Neutrophil (primary cell): ENCODE measurements around the gene AHCTF1.
A peak's percentile ranks its signal among the peaks of the same experiment; 100 is the strongest.

ENCODE experiments used
- H3K27ac ChIP-seq: fragments of 200-600 bp; sonication (generic); 2 replicates; pipeline ENCODE4 v1.5.1; 2016; ENCODE audit warnings: mild to moderate bottlenecking, moderate library complexity
- H3K27me3 ChIP-seq: fragments of 200-600 bp; sonication (generic); 2 replicates; pipeline ENCODE4 v1.6.0; 2016; ENCODE audit warnings: mild to moderate bottlenecking
- H3K36me3 ChIP-seq: fragments of 200-600 bp; sonication (generic); 2 replicates; pipeline ENCODE4 v1.5.1; 2017
- H3K4me1 ChIP-seq, 2 experiments: fragments of 200-600 bp in 1 of 2; sonication (generic) in 1 of 2; 1 replicate in 1 of 2; 2 replicates in 1 of 2; pipeline versions ENCODE4 v1.5.1 to v1.6.1; 2013 to 2016; ENCODE audit warnings: low read depth in 1 of 2, low read length in 1 of 2, mild to moderate bottlenecking in 1 of 2, moderate library complexity in 1 of 2; ENCODE audit not compliant: control insufficient read depth in 1 of 2, insufficient read depth in 1 of 2
- H3K4me3 ChIP-seq, 2 experiments: fragments of 200-600 bp in 1 of 2; sonication (generic) in 1 of 2; 1 replicate in 1 of 2; 2 replicates in 1 of 2; pipeline ENCODE4 v1.5.1; 2013 to 2016; ENCODE audit warnings: low read depth in 1 of 2, low read length in 1 of 2, mild to moderate bottlenecking in 1 of 2, moderate library complexity in 1 of 2
- H3K9me3 ChIP-seq: fragments of 200-600 bp; sonication (generic); 2 replicates; pipeline ENCODE4 v1.5.1; 2016
- TF ChIP-seq, protein P1 (sequence below): fragments of 200-600 bp; sonication (generic); IDR thresholded peaks from 2 replicates; pipeline ENCODE4 v1.5.1; 2016; ENCODE audit warnings: antibody characterized with exemption

AHCTF1 gene

DNA sequence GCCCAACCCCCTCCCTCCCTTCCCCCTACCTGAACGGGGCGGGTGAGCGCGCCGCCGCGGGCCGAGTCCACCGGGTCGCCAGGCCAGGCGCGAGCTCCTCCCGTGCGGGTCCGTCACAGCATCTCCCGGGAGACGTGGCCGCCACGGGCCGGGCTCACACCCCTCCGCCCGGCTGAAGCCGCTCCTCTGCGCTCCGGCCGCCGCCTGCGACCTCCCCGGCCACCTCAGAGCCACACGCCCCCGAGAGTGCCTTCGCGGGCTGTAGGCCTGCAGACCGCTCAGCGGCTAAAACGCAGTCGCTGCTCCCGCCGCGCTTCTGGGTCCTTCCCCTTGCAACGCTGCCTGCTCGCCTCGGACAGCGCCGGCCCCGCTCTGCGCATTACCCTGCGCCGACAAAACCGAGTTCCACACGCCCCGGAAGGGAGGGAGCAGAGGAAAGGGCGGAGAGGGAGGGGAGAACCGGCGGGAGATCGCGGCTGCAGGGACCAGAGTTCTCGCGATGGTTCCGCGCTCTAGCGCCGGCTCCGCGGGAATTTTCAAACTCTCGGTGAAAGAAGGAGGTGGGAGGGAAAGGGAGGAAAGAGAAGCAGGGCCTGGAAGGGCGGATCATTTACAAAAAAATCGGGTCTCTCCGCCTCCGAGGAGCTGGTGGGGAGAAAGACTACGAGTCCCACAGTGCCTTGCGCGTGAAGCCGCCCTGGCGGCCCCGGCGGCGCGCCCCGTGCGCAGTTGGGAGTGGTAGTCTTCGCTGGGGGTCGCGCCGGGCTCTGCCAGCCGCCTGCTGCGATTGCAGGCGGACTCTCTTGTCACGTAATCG lies at the start of gene AHCTF1:
Gene AHCTF1 (minus strand): TSS at position 400 of the 817 bp plus-strand sequence. CDS start 13,578 bp downstream, outside the sequence.
- Histone ChIP-seq H3K27ac (peak within 1 kb of the TSS; percentile 95), H3K27me3 (no peaks in the 10 kb centered on the region), H3K4me3 (peak within 1 kb of the TSS; percentile 88 to 97), H3K36me3 (peaks cover 20% of the 10 kb centered on the region), H3K4me1 (peaks cover 22 to 25% of the 10 kb centered on the region in 2 experiments), H3K9me3 (no peaks in the 10 kb centered on the region)
- TF ChIP-seq, protein P1, sequence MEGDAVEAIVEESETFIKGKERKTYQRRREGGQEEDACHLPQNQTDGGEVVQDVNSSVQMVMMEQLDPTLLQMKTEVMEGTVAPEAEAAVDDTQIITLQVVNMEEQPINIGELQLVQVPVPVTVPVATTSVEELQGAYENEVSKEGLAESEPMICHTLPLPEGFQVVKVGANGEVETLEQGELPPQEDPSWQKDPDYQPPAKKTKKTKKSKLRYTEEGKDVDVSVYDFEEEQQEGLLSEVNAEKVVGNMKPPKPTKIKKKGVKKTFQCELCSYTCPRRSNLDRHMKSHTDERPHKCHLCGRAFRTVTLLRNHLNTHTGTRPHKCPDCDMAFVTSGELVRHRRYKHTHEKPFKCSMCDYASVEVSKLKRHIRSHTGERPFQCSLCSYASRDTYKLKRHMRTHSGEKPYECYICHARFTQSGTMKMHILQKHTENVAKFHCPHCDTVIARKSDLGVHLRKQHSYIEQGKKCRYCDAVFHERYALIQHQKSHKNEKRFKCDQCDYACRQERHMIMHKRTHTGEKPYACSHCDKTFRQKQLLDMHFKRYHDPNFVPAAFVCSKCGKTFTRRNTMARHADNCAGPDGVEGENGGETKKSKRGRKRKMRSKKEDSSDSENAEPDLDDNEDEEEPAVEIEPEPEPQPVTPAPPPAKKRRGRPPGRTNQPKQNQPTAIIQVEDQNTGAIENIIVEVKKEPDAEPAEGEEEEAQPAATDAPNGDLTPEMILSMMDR, result peak; percentile 74

DNA sequence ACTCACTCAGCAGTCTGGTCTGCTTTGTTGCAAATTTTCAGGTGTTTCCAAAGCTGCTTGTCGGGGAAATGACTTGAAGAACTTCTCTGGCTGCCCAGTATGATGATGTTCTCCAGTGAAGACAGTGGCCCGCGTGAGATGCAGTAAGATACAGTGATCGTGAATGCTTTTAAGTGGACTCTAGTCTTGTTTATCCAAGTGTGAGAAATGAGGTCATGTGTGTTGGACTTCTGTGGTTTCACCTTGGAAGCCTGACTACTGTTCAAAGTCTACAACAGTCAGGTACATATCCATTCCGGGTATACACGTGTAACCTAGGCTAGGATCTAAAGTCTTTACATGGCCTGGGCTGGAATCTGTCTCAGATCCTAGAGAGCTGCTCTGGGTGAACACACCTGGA lies 47.0 kb upstream of the AHCTF1 start:
- TF ChIP-seq, protein P1, result no peak
- Histone ChIP-seq H3K4me1 (no peaks in the 10 kb centered on the region), H3K27me3 (no peaks in the 10 kb centered on the region), H3K36me3 (no peaks in the 10 kb centered on the region), H3K4me3 (no peak overlapping the region), H3K27ac (no peak overlapping the region), H3K9me3 (peaks cover 13% of the 10 kb centered on the region)

DNA sequence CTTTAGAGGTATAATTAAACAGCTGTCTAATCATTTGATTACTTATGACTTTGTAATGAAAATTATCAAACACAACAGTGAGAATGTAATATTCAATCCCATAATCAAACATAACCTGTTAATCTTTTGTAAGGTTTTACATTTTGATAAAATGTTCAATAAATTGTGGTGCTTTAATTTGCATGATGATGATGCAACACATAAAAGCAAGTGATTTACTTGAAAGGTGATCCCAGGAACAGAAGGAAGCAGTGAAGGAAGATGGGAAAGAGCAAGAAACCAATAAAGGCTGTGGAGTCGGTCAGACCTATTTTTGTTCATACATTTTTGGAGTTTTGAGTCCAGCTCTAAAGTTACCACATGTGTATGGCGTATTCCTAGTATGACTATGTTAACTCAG lies 46.5 kb upstream of the AHCTF1 start:
- Histone ChIP-seq H3K4me1 (no peaks in the 10 kb centered on the region), H3K9me3 (peaks cover 13% of the 10 kb centered on the region), H3K27ac (no peak overlapping the region), H3K36me3 (no peaks in the 10 kb centered on the region), H3K27me3 (no peaks in the 10 kb centered on the region), H3K4me3 (no peak overlapping the region)
- TF ChIP-seq, protein P1, result no peak

GRCh38 chr1:246971969-246972368 lies 40.2 kb upstream of the AHCTF1 start:
- no peak overlapping the region for H3K27ac ChIP-seq
- H3K9me3 ChIP-seq, result peaks cover 1% of the 10 kb centered on the region
- H3K27me3 ChIP-seq, result no peaks in the 10 kb centered on the region
- TF ChIP-seq, protein P1, result no peak
- no peaks in the 10 kb centered on the region for H3K36me3 ChIP-seq
- H3K4me1 ChIP-seq, result peaks cover 12 to 28% of the 10 kb centered on the region in 2 experiments
- H3K4me3 ChIP-seq, result no peak overlapping the region

DNA sequence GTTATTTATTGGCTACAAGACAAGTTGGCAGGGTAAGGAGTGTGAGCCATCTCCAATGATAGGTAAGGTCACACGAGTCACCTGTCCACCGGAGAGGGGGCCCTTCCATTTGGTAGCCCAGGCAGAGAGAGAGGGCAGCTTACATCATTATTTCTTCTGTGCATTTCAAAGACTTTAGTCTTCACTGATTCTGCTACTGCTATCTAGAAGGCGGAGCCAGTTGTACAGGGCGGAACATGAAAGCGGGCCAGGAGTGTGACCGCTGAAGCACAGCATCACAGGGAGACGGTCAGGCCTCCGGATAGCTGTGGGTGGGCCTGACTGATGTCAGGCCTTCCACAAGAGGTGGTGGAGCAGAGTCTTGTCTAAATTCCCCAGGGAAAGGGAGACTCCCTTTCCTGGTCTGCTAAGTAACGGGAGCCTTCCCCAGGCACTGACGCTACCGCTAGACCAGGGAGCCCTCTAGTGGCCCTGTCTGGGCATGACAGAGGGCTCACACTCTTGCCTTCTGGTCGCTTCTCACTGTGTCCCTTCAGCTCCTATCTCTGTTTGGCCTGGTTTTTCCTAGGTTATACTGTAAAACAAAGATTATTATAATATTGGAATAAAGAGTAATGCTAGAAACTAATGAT lies 39.5 kb upstream of the AHCTF1 start:
- no peak overlapping the region for H3K4me3 ChIP-seq
- H3K9me3 ChIP-seq, result no peaks in the 10 kb centered on the region
- TF ChIP-seq, protein P1, result peak; percentile 93
- H3K27ac ChIP-seq, result no peak overlapping the region
- no peaks in the 10 kb centered on the region for H3K36me3 ChIP-seq
- no peaks in the 10 kb centered on the region for H3K27me3 ChIP-seq
- H3K4me1 ChIP-seq, result peaks cover 12 to 28% of the 10 kb centered on the region in 2 experiments
